HG03039 (cell line): ENCODE data around the gene PRR12.
"Not testable (repeated sequence)": the region's sequence is repeated elsewhere in the genome, so short reads cannot be mapped to it uniquely, and the experiment has no call there.

ENCODE experiments used
- ATAC-seq: cut with Tn5 transposase; IDR thresholded peaks from one replicate; pipeline ENCODE4 v1.9.1; 2021; ENCODE audit warnings: mild to moderate bottlenecking, moderate library complexity; ENCODE audit not compliant: unreplicated experiment

PRR12 gene

GRCh38 chr19:49615861-49616260 is 24.9 kb downstream of the PRR12 start:
- ATAC-seq: no peak

DNA sequence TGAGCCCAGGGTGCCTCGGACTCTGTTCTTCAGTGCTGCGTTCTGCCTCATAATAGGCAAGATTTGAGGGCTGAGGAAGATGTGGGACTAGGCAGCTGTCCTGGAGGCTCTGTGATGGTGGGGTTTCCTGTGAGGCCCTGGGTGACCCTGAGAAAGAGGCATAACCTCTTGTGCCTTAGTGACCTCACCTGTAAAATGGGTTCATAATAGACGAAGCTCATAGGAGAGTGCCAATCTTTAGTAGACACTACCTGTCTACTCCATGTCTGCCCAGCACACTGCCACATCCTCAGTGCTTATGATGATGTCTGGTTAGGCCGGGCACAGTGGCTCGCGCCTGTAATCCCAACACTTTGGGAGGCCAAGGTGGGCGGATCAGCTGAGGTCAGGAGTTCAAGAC is 25.6 kb downstream of the PRR12 start:
- no peak for ATAC-seq

- no peak for ATAC-seq
These were observed 26.0 kb downstream of the PRR12 start for GRCh38 chr19:49616945-49617344.

DNA sequence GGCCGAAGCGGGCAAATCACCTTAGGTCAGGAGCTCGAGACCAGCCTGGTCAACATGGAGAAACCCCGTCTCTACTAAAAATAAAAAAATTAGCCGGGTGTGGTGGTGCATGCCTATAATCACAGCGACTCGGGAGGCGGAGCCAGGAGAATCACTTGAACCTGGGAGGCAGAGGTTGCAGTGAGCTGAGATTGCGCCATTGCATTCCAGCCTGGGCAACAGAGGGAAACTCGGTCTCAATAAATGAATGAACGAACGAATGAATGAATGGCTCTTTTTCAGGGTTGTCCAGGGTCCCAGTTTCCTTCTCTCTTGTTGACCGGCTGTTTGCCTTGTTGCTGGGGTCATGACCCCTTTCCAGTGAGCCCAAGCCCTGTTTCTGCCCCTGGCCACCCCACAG is 26.9 kb downstream of the PRR12 start:
- not testable (repeated sequence) for ATAC-seq

- ATAC-seq: no peak
These were observed 34.3 kb downstream of the PRR12 start for GRCh38 chr19:49624967-49625910.

DNA sequence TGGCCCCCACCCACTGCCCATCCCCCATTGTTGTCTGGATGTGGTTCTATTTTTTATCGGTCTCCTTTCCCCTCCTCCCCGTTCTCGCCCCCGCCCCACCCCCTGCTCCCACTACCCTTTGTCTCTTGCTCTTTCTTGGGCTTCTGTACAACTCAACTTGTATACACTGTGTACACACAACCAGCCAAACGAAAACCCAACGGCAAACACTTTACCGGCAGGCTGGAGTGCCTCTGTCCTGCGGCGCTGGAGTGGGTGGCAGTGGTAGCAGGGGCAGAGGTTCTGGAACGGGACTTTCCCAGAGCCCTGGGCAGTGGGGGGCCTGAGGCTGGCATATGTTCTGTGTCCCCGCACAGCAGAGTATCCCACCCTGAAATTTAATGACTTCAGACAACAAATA is 35.2 kb downstream of the PRR12 start:
- no peak for ATAC-seq

DNA sequence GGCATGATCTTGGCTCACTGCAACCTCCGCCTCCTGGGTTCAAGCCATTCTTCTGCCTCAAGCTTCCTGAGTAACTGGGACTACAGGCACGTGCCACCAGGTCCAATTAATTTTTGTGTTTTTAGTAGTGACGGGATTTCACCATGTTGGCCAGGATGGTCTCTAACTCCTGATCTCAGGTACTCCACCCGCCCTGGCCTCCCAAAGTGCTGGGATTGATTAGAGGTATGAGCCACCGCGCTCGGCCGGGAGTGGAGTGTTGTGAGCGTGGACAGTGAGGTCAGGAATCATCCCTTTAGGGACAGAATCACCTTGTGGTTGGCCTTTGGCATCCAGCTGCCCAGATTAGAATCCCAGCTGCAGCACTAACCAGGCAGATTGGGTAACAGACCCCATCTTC is 38.7 kb downstream of the PRR12 start:
- ATAC-seq: no peak

- ATAC-seq: no peak
These were observed 40.1 kb downstream of the PRR12 start for GRCh38 chr19:49631014-49631588.

GRCh38 chr19:49631610-49632192 is 40.7 kb downstream of the PRR12 start:
- no peak for ATAC-seq

DNA sequence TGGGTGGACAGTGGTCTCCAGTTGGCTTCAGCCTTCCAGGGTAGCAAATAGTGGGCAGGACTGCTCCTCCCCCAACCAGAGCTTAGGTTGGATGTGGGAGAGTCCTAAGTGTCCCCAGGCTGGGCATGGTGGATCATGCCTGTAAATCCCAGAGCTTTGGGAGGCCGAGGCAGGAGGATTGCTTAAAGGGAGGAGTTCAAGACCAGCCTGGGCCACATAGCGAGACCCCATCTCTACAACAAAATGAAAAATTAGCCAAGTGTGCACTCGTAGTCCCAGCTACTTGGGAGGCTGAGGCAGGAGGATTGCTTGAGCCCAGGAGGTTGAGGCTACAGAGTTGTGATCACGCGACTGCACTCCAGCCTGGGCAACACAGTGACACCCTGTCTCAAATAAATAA is 41.6 kb downstream of the PRR12 start:
- ATAC-seq: no peak

DNA sequence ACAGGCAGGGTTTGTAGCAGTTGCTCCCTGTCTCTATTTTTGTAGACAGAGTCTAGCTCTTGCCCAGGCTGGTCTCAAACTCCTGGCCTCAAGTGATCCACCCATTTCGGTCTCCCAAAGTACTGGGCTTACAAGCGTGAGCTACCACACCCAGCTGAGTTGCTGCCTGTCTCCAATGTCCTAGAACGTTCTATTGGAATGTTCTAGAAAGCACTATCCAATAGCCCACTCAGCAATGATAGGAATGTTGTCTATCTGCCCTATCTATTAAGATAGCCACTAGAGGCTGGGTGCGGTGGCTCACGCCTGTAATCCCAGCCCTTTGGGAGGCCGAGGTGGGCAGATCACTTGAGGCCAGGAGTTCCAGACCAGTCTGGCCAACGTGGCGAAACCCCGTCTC is 42.3 kb downstream of the PRR12 start:
- ATAC-seq: not testable (repeated sequence)

GRCh38 chr19:49635530-49636232 is 44.7 kb downstream of the PRR12 start:
- no peak for ATAC-seq

- ATAC-seq: no peak
These were observed 45.4 kb downstream of the PRR12 start for GRCh38 chr19:49636233-49636932.

DNA sequence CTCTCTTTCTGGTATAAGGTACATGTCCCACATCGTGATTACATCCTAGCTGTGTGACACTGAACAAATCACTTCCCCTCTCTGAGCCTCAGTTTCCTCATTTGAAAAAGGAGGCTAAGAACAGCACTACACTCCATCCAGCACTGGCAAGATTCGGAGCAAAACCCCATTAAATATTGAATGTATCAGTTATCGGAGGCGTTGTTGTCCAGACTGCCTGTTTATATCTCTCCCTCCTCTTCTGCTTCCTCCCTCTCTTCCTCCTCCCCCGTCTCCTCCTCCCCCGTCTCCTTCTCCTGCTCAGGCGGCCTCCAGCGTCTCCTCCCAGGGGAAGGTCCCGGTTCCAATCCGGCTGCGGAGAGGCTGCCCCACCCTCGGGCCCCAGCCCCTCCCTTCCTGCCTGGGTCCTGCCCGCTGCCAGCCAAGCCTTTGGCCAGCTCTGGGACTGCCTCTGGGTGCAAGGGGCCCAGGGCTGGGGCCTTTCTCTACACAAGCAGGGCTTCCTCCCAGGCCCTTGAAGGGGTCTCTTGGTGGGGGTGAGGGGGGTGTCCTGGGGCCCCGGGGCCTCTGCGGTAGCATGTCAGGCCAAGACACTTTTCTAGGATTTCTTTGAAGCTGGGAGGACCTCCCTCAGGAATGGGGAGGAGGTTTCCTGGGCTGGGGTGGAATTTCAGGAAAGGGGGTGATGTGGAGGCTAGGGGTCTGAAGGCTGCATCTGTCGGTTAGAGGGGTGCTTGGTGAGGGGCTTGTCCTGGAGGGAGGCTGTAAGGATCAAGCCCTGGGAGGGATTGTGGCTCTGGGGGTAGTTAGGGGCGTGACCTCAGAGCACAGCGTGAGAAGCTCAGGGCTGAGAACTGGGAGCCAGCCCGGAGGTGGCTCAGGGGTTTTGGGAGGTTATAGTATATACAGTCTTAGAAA is 47.1 kb downstream of the PRR12 start:
- ATAC-seq: no peak

DNA sequence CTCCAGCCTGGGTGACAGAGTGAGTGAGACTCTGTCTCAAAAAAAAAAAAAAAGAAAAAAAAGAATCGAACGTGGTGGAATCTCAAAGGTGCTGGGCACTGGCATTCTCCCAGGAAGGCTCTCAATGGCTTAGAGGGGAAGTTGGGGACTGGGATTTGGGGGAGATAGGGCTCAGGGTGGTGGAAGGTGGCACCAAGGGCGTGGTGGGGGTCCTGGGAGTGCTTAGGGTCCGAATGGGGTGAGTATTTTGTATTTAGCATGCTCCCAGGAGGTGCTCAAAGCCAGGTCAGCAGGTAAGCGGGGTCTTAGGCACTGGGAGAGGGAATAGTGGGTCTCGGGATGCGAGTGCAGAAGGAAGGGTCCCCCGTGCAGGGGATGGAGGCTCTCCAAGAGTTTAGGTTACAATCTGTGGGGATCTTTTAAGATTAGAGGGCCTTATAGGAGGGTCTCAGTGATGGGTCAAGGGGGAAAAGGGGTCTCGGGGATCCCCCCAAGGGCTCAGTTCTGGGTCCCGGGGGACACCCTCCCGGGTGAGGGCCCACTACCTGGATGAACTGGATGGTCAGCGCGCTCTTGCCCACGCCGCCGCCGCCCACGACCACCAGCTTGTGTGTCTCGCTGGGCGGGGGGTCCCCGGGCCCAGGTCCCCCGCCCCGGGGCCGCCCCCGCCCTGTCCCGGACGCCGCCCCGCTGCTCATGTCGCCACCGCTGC is 48.6 kb downstream of the PRR12 start:
- no peak for ATAC-seq

DNA sequence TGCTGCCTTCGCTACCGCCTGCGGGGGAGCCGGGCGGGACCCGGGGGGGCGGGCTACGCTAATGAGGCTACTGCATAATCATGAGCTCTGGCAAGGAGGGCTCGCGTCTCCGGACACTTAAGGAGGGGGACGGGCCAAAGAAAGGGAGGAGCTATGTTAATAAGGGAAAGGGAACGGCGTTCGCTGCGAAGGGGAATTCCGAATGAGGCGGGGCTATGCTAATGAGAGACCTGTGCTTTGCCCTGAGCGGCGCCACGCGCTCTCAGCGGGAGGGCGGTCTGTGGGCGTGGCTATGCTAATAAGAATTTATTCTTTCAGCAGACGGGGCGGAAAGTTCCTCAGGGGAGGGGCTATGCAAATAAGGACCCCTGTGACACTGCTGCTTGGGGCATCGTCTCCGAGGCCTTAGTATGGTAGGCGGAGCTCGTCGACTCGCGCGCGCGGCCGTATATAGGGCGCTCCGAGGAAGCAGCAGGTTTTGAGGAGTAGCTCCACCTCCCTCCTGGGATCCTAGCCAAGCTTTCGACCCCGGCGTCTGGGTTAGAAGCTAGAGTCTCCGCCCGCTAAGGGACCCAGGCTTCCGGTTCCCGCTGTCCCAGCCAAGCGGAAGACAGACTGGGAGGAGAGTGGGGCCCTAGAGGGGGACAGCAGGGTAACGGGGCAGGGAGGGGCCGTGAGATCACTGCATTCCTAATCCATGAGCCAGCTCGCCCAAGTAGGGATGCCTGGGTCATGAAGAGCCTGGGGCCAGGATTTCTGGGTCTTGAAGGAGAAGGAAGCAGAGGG is 49.3 kb downstream of the PRR12 start, which contains the start of gene RRAS:
Gene RRAS, minus strand, starts transcription at position 31 of the 786 bp plus-strand sequence. CDS start 45 bp downstream, outside the sequence.
- ATAC-seq: peak; percentile 47

GRCh38 chr19:49641688-49642491 is 50.9 kb downstream of the PRR12 start, which contains the start of gene SCAF1:
TSS of gene SCAF1 (plus strand) at chr19:49642209. CDS start at chr19:49645027, 2,818 bp downstream.
- ATAC-seq: peak; percentile 49
